Tibial artery (tissue), 4 donors: Measurements from ENCODE around the gene SUSD2.
"Not testable (repeated sequence)": the region's sequence is repeated elsewhere in the genome, so short reads cannot be mapped to it uniquely, and the experiment has no call there.

Experiments
- DNase-seq, 2 donors: peaks; one replicate each; pipeline ENCODE4 v3.0.0-alpha.2; 2019
- H3K27ac ChIP-seq, 2 donors: fragments of 200-600 bp; sonication (generic) in 1 of 2; 1 replicate in 1 of 2; 2 replicates in 1 of 2; pipeline ENCODE4 v1.5.1; 2018 to 2019; ENCODE audit warnings: mild to moderate bottlenecking in 1 of 2
- H3K27me3 ChIP-seq, 2 donors: fragments of 200-600 bp; sonication (generic) in 1 of 2; one replicate each; pipeline versions ENCODE4 v1.5.1 to v1.6.0; 2016 to 2019
- H3K36me3 ChIP-seq, 3 donors: fragments of 200-600 bp; sonication (generic) in 2 of 3; one replicate each; pipeline ENCODE4 v1.5.1; 2016 to 2019; ENCODE audit warnings: mild to moderate bottlenecking in 2 of 3
- H3K4me1 ChIP-seq, 4 donors: fragments of 200-600 bp; sonication (generic) in 2 of 4; 1 replicate in 3 of 4; 2 replicates in 1 of 4; pipeline ENCODE4 v1.5.1; 2016 to 2019
- H3K4me3 ChIP-seq, 2 donors: fragments of 200-600 bp; sonication (generic) in 1 of 2; 1 replicate in 1 of 2; 2 replicates in 1 of 2; pipeline ENCODE4 v1.5.1; 2018 to 2019; ENCODE audit warnings: mild to moderate bottlenecking in 2 of 2
- H3K9me3 ChIP-seq, 3 donors: fragments of 200-600 bp; sonication (generic) in 1 of 3; one replicate each; pipeline ENCODE4 v1.5.1; 2016 to 2019
- CTCF ChIP-seq, 2 experiments: fragments of 200-600 bp in 1 of 2; fragments of 450-650 bp in 1 of 2; IDR thresholded peaks; one replicate each; pipeline ENCODE4 v1.5.1; 2017 to 2019; ENCODE audit warnings: antibody characterized with exemption in 2 of 2, mild to moderate bottlenecking in 1 of 2, moderate library complexity in 1 of 2
- intact Hi-C: fragments of 100-400 bp; cut with DNase I; formaldehyde crosslinking; loops from one replicate; pipeline ENCODE4 v1.15.0; 2023; ENCODE audit warnings: low total_unique reads

SUSD2 gene

GRCh38 chr22:24205438-24206195 lies 24.3 kb downstream of the SUSD2 start:
- no peaks in the 10 kb centered on the region for H3K27me3 ChIP-seq
- no peak for TF ChIP-seq CTCF (IDR thresholded peaks at IDR 0.05)
- intact Hi-C loops, result no loop called here
- no peaks in the 10 kb centered on the region for H3K36me3 ChIP-seq
- no peak for DNase-seq
- H3K4me3 ChIP-seq, result no peak overlapping the region
- peaks cover 3 to 38% (median 26%) of the 10 kb centered on the region in 4 donors for H3K4me1 ChIP-seq
- H3K27ac ChIP-seq, result no peak overlapping the region
- no peaks in the 10 kb centered on the region for H3K9me3 ChIP-seq

- H3K4me3 ChIP-seq, H3K36me3 ChIP-seq, intact Hi-C loops, H3K9me3 ChIP-seq, H3K27me3 ChIP-seq, DNase-seq: not testable (repeated sequence)
- Histone ChIP-seq H3K4me1 (peaks cover 3 to 37% (median 26%) of the 10 kb centered on the region in 4 donors), H3K27ac (peak overlapping the region; percentile 70 to 74)
Observed at GRCh38 chr22:24206460-24207263, 25.4 kb downstream of the SUSD2 start.

GRCh38 chr22:24207264-24208011 lies 26.2 kb downstream of the SUSD2 start:
- intact Hi-C loops, result no loop called here
- TF ChIP-seq CTCF (IDR thresholded peaks at IDR 0.05), result no peak
- Histone ChIP-seq H3K27me3 (no peaks in the 10 kb centered on the region), H3K4me3 (no peak overlapping the region), H3K9me3 (no peaks in the 10 kb centered on the region), H3K36me3 (no peaks in the 10 kb centered on the region), H3K27ac (peak overlapping the region; percentile 70 to 74), H3K4me1 (peaks cover 3 to 37% (median 26%) of the 10 kb centered on the region in 4 donors)
- DNase-seq, result no peak

GRCh38 chr22:24208012-24208749 lies 26.9 kb downstream of the SUSD2 start:
- no peaks in the 10 kb centered on the region for H3K36me3 ChIP-seq
- intact Hi-C loops, result no loop called here
- no peak for TF ChIP-seq CTCF (IDR thresholded peaks at IDR 0.05)
- H3K4me1 ChIP-seq, result peaks cover 3 to 37% (median 26%) of the 10 kb centered on the region in 4 donors
- peak overlapping the region; percentile 70 to 74 for H3K27ac ChIP-seq
- peak; percentile 78 to 85 for DNase-seq
- no peak overlapping the region for H3K4me3 ChIP-seq
- H3K9me3 ChIP-seq, result no peaks in the 10 kb centered on the region
- H3K27me3 ChIP-seq, result no peaks in the 10 kb centered on the region

- Histone ChIP-seq H3K4me1 (peaks cover 3 to 37% (median 26%) of the 10 kb centered on the region in 4 donors), H3K36me3 (no peaks in the 10 kb centered on the region), H3K9me3 (no peaks in the 10 kb centered on the region), H3K27ac (peak overlapping the region in 1 of 2 donors; percentile 70), H3K4me3 (no peak overlapping the region), H3K27me3 (no peaks in the 10 kb centered on the region)
- no peak for DNase-seq
- intact Hi-C loops, result no loop called here
- no peak for TF ChIP-seq CTCF (IDR thresholded peaks at IDR 0.05)
Observed at GRCh38 chr22:24209016-24209415, 27.7 kb downstream of the SUSD2 start.
